ENCODE measurements around the gene OR10A3.

The OR10A3 gene

DNA sequence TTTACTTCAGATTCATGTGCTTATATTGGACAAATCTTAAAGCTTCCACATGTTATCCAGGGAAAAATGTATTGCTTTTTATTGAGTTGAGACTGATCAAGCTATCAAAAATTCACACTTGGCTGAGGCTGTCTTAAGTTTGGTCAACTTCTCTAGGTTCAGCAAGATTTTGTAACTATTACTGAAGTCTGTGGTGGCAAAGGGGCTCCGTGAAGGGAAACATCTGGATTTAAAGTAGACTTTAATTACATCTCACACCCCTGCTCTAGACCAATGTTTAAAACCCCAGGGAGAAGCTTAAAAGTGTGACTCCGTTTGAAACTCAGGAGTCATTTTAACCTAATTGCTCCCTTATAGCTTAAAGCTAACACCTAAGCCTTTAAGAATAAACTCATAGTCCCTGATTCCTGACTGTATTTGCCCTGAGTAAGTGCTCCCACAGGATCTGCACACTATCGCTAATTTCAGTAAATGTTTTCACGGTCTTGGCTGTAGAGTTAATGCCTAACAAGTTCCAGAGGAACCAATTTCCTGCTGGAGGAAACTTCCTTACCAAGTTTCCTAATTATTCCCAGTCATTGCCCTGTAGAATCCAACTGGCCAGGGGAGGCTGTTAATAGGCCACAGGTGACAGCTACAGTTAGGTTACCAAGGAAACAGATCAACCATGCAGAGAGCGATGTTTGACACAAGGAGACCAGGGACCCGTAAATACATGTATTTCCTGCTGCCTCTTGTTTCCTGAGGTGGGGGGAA lies 50.9 kb downstream of the OR10A3 start:
- no peak overlapping the region for H3K27ac ChIP-seq

DNA sequence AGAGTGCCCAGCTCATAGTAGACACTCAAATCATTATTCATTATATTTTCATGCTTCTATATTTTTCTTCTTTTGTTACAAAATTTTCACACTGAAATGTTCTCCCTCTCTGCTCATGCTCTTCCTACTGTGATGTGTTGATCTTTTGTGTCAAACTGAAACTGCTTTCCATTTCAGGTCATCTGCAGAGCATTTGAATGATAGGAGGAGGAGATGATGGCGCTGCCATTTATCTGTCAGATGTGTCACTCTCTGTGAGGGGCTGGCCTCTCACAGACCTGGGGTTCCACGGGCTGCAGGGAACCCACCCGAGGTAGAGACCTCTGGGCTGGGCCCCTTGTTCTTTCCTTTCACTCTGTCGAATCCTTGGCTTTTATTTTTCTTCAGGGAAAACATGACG lies 51.5 kb downstream of the OR10A3 start:
- TF ChIP-seq ZFX (IDR thresholded peaks at IDR 0.05): no peak
- TF ChIP-seq, protein P1, sequence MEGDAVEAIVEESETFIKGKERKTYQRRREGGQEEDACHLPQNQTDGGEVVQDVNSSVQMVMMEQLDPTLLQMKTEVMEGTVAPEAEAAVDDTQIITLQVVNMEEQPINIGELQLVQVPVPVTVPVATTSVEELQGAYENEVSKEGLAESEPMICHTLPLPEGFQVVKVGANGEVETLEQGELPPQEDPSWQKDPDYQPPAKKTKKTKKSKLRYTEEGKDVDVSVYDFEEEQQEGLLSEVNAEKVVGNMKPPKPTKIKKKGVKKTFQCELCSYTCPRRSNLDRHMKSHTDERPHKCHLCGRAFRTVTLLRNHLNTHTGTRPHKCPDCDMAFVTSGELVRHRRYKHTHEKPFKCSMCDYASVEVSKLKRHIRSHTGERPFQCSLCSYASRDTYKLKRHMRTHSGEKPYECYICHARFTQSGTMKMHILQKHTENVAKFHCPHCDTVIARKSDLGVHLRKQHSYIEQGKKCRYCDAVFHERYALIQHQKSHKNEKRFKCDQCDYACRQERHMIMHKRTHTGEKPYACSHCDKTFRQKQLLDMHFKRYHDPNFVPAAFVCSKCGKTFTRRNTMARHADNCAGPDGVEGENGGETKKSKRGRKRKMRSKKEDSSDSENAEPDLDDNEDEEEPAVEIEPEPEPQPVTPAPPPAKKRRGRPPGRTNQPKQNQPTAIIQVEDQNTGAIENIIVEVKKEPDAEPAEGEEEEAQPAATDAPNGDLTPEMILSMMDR (conservative IDR thresholded peaks at IDR 0.05): no peak
- no peak overlapping the region for H3K27ac ChIP-seq

More for the DNA sequence above, 50.9 kb downstream of the OR10A3 start:
- TF ChIP-seq, protein P1 (conservative IDR thresholded peaks at IDR 0.05): no peak

Data from C4-2B (cell line).